NCI-H2196 (cell line): ENCODE measurements around the gene UBA52.
A peak's percentile ranks its signal among the peaks of the same experiment; 100 is the strongest.
"Not testable (repeated sequence)": the region's sequence is repeated elsewhere in the genome, so short reads cannot be mapped to it uniquely, and the experiment has no call there.

Source experiments
- DNase-seq: peaks from one replicate; lab custom pipeline; 2025; ENCODE audit not compliant: unreplicated experiment; lab: John Stamatoyannopoulos, UW

Gene UBA52

DNA sequence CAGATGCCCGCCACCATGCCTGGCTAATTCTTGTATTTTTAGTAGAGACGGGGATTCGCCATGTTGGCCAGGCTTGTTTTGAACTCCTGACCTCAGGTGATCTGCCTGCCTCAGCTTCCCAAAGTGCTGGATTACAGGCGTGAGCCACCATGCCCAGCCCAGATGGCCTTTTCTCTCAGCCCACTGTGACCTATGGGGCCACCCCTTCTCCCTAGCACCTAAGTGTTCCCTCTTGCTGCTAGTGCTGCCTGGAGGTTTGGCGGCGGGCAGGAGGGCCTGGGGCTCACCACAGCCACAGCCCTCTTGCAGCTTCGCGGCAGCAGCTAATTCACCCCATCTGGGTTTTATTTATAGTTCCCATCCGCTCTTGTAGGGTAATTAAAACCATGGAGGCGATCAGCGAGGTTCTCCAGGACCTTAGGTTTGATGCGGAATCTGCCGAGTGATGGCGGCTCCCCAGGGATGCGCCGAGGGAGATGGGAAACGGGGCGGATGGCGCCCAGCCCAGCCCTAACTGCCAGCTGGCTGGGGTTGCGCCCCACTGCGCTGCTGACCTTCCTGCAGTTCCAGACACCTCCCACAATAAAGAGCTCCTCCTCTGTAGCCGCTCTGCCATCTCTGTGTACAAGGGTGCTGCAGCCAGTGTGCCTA lies 20.2 kb downstream of the UBA52 start:
- no peak for DNase-seq

DNA sequence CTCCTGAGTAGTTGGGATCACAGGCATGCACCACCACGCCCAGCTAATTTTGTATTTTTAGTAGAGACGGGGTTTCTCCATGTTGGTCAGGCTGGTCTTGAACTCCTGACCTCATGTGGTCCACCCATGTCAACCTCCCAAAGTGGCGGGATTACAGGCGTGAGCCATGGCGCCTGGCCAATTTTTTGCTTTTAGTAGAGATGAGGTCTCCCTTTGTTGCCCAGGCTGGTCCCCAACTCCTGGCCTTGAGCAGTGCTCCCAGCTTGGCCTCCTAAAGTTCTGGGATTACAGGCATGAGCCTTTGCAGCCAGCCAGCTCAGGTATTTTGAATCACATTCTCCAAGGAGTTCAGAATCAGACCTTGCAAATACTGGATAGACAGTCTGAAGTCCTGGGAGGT lies 21.1 kb downstream of the UBA52 start:
- DNase-seq = not testable (repeated sequence)

GRCh38 chr19:18593367-18594095 lies 21.9 kb downstream of the UBA52 start:
- no peak for DNase-seq

- DNase-seq = peak; percentile 88
Measured at GRCh38 chr19:18594096-18594823, 22.6 kb downstream of the UBA52 start.

- DNase-seq = no peak
Measured at GRCh38 chr19:18594824-18595373, 23.2 kb downstream of the UBA52 start.

GRCh38 chr19:18595475-18595874 lies 23.8 kb downstream of the UBA52 start:
- no peak for DNase-seq

DNA sequence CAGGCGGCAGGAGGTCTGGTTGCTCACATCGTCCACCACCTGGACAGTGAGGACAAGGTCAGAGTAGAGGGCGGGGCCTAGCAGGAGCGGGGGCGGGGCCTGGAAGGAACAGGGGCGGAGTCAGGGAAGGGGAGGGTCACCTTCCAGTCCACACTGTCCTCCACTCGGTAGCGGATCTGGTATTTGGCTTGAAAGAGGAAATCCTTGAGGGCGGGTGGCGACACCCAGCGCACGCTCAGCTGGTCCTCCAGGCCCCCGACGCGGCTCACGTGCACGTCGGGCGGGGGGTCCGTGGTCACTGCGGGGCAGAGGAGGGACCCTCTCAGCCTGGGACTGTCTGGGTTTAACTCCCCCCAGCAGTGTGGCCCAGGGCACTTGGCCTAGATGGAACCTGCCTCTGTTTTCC lies 25.1 kb downstream of the UBA52 start:
- DNase-seq = peak; percentile 47

GRCh38 chr19:18597809-18598660 lies 26.4 kb downstream of the UBA52 start:
- no peak for DNase-seq

DNA sequence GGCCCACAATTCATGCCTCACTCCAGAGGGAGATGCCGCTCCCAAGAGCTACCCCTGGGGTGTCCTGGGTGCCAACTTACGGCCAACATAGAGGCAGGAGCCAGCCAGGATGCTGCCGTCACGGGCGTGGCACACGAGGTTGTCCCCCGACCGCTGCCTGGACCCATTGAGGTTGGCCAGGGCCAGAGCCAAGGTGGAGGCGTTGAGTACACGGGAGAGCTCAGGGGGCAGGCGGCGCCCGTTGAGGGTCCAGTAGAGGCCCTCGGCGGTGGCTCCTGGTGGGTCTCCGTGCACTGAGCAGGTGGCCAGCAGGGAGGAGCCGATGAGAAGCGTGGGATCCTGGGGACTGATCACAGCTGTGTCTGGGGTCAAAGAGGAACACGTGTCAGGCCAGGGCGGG lies 27.8 kb downstream of the UBA52 start:
- no peak for DNase-seq

DNA sequence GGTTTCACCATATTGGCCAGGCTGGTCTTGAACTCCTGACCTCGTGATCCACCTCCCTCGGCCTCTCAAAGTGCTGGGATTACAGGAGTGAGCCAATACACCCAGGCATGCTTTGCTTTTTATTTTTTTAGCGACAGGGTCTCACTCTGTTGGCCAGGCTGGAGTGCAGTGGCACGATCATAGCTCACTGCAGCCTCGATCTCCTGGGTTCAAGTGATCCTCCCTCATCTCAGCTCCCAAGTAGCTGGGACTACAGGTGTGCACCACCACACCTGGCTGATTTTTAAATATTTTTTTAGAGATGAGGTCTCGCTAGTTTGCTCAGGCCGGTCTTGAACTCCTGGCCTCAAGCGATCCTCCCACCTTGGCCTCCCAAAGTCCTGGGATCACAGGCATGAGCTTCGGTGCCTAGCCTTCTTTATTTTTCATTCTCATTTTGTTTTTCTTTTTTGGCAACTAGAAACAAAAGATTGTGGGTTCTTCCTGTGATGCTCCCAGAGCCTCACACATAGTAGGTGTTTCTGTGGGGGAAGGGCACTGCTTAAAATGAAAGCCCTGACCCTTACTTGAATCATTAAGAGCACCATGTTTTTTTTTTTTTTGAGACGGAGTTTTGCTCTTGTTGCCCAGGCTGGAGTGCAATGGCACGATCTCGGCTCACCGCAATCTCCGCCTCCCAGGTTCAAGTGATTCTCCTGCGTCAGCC lies 29.2 kb downstream of the UBA52 start:
- DNase-seq = not testable (repeated sequence)

DNA sequence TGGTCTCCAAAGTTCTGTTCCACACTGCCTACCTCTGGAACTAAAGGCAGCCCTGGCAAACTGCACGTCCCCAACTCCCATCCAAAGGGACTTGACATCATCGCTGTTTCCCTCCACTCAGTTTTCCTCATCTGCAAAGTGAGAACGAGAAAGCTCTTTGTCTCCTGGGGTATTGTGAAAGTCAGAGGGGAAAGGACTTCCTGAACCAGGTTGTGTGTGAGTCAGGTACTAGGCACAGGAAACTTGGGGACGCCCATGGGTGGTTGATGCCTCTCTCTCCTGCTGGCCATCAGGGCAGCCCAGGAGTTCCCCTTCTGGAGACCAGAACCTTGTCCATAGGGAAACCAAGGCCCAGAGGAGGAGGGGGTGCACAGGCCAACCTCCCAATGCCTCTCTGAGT lies 30.2 kb downstream of the UBA52 start:
- no peak for DNase-seq

GRCh38 chr19:18603255-18603957 lies 31.7 kb downstream of the UBA52 start:
- DNase-seq = no peak

- no peak for DNase-seq
Measured at GRCh38 chr19:18603958-18604819, 32.5 kb downstream of the UBA52 start.

GRCh38 chr19:18604820-18605159 lies 33.1 kb downstream of the UBA52 start:
- no peak for DNase-seq

- DNase-seq = no peak
Measured at GRCh38 chr19:18605196-18605545, 33.5 kb downstream of the UBA52 start.

DNA sequence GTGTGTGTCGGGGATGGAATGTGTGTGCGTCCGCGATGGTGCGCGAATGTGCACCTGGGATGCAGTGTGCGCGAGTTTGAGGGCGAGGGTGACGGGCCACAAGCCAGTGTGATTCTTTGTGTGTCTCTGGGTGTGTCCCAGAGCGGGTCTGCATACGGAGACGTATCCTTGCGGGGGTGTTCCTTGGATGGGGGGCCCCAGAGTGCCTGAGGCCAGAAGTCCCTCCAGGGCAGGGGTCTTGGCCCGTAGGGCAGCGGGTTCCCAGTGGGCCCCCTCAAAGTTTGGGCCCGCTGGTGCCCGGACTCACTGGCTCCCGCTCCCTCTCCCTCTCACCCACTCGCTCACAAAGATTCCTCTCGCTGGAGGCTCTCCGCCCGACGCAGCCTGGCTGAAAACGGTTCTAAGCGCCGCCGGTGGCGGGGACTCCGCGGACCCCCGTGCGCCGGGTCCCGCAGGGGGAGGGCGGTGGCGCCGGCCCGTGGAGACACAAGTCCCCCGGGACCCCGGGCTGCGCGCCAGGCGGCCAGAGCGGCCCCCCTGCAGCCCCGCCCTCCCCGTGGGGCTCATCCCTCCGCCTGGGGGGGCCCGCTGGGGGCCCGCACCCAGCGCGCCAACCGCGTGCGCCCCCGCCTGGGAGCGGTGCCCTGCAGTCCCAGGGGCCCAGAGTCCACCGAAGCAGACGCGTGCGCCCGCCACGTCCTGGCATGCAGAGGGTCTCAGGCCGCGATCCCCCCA lies 34.1 kb downstream of the UBA52 start:
- no peak for DNase-seq

- no peak for DNase-seq
Measured at GRCh38 chr19:18606281-18607225, 34.9 kb downstream of the UBA52 start, which contains the start of gene CRLF1. CRLF1 (minus strand) TSS chr19:18606799; CDS start chr19:18606656, 143 bp downstream.
